Heart right ventricle (tissue), 16 donors: ENCODE data around the gene ATRNL1. TPM values are rescaled to one million over a fixed set of nuclear protein-coding genes. Genes with fewer than 3 reads are reported as not detected.
"Not testable (repeated sequence)": the region's sequence is repeated elsewhere in the genome, so short reads cannot be mapped to it uniquely, and the experiment has no call there.

Source experiments
- ATAC-seq, 8 donors: fragments of 200-7000 bp; cut with Tn5 transposase; one replicate each; pipeline ENCODE4 v1.9.1; 2020; ENCODE audit warnings: mild to moderate bottlenecking in 8 of 8, moderate library complexity in 8 of 8, moderate number of reproducible peaks in 1 of 8
- DNase-seq, 2 donors: peaks; one replicate each; pipeline ENCODE4 v3.0.0-alpha.2; 2020
- H3K27ac ChIP-seq, 10 donors: fragments of 200-600 bp; sonication (generic) in 2 of 10; one replicate each; pipeline versions ENCODE4 v1.5.0 to v1.8.0; 2020 to 2022; ENCODE audit warnings: mild to moderate bottlenecking in 3 of 10
- H3K27me3 ChIP-seq, 7 donors: fragments of 200-600 bp; one replicate each; pipeline ENCODE4 v1.8.0; 2021 to 2022; ENCODE audit warnings: mild to moderate bottlenecking in 2 of 7
- H3K36me3 ChIP-seq, 9 donors: fragments of 200-600 bp; sonication (generic) in 1 of 9; one replicate each; pipeline versions ENCODE4 v1.5.0 to v1.8.0; 2020 to 2022; ENCODE audit warnings: mild to moderate bottlenecking in 2 of 9
- H3K4me1 ChIP-seq, 9 donors: fragments of 200-600 bp; sonication (generic) in 1 of 9; one replicate each; pipeline versions ENCODE4 v1.5.0 to v1.8.0; 2020 to 2022; ENCODE audit warnings: mild to moderate bottlenecking in 4 of 9
- H3K4me3 ChIP-seq, 10 donors: fragments of 200-600 bp; sonication (generic) in 2 of 10; one replicate each; pipeline versions ENCODE4 v1.5.0 to v1.8.0; 2020 to 2022; ENCODE audit warnings: mild to moderate bottlenecking in 7 of 10, moderate library complexity in 2 of 10
- H3K9me3 ChIP-seq, 11 donors: fragments of 200-600 bp in 10 of 11; sonication (generic) in 2 of 11; one replicate each; pipeline versions ENCODE4 v1.5.0 to v1.8.0; 2013 to 2022; ENCODE audit warnings: mild to moderate bottlenecking in 2 of 11, control low read depth in 1 of 11, moderate library complexity in 1 of 11
- whole genome bisulfite sequencing, 2 donors: extraction: QIAGEN DNeasy Blood & Tissue Kit; methylation state at CpG; one replicate each; pipeline ENCODE4 v1.1.7; 2013; ENCODE audit warnings: inconsistent platforms in 1 of 2; 5-methylcytosine and 5-hydroxymethylcytosine counted together
- intact Hi-C, 10 donors: fragments of 100-400 bp; cut with DNase I; formaldehyde crosslinking; loops; one replicate each; pipeline versions ENCODE4 v1.11.1 to v1.14.2; 2022
- polyA plus RNA-seq, 2 donors: library from polyadenylated mRNA; stranded (reverse); fragments of 200-250 nt; gene quantifications; one replicate each; pipeline ENCODE4 v1.2.3, GENCODE V29; 2013
- total RNA-seq, 10 donors: library from RNA; stranded (reverse); fragmentation: NEBNext Ultra II Directional in 3 of 10; extraction: Animal tissue kit (Norgen Biotek cat#: 25700) in 3 of 10; gene quantifications; one replicate each; pipeline versions ENCODE4 v1.2.1 to v1.2.4, GENCODE V29; 2021 to 2023
- TF ChIP-seq, protein P1 (sequence below), 9 donors: fragments of 200-600 bp; sonication (generic) in 2 of 9; IDR thresholded peaks; one replicate each; pipeline versions ENCODE4 v1.5.0 to v1.8.0; 2021 to 2022; ENCODE audit warnings: antibody characterized with exemption in 9 of 9, mild to moderate bottlenecking in 5 of 9, moderate library complexity in 1 of 9
- donor health status: Arrhythmogenic right ventricular cardiomyopathy.
- donor health status: ischemic (EF 13 %, LVEDD 7.1; RV severe dilation, severe dysfunction).
- donor health status: healthy with polysubstance abuse.
- donor health status: DM: no; HTN: yes; CAD: no.
- donor health status: DM: no; HTN: no; CAD: no.
- donor health status: ischemic (EF 25% LVEDD 6.9; RV normal size, moderate dysfunction).
- donor health status: ischemic (EF 25% LVEDD 5.7; RV mildly dilated, moderate dysfunction).
- donor health status: healthy.
- donor health status: DM: yes; HTN: yes; CAD: no.
- donor health status: Ischemic cardiomyopathy.
- donor health status: ischemic (EF 35%, LVEDD 5.7; RV mildly dilated, moderate dysfunction).
- donor health status: nonischemic (EF 11% LVEDD 7.7; RV severe dilation, severe dysfunction).
- donor health status: DM: yes; HTN: yes; CAD: no.
- donor health status: PGD.
- donor health status: ischemic (EF 29% LVEDD 5.4; RV normal size, mild dysfunction).
- donor health status: nonischemic (EF 23%, LVEDD 6.1; RV moderate dilation, normal function).

ATRNL1 gene
- total and polyA plus RNA-seq, 12 donors = 0.06 to 22.4 (median 8.1) TPM; not detected in 1

DNA sequence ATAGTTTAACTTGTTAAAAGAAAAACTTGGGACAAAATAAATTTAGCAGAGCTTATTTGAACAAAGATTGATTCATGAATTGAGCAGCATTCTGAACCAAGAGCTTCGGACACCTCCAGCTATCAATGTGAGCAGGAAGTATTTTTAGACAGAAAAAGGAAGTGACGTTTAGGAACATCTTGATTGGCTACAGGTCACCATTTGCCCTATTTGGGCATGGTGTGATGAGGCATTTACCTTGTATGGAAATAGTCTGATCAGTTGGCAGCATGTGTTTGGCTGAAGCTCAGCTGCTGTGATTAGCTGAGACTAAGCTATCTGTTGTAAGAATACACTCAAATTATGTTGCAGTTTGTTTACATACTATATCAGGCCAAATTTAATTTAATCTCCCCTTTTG, 185.1 kb downstream of the ATRNL1 start:
- DNase-seq (no peak), ATAC-seq (no peak)
- no peak overlapping the region for H3K4me3 ChIP-seq
- WGBS, 2 donors = 53 to 56% methylated on average over 2 of the region's 2 CpGs
- intact Hi-C loops = no loop called here
- H3K27ac ChIP-seq = no peak overlapping the region
- H3K4me1 ChIP-seq = no peaks in the 10 kb centered on the region
- no peaks in the 10 kb centered on the region for H3K36me3 ChIP-seq
- TF ChIP-seq, protein P1, sequence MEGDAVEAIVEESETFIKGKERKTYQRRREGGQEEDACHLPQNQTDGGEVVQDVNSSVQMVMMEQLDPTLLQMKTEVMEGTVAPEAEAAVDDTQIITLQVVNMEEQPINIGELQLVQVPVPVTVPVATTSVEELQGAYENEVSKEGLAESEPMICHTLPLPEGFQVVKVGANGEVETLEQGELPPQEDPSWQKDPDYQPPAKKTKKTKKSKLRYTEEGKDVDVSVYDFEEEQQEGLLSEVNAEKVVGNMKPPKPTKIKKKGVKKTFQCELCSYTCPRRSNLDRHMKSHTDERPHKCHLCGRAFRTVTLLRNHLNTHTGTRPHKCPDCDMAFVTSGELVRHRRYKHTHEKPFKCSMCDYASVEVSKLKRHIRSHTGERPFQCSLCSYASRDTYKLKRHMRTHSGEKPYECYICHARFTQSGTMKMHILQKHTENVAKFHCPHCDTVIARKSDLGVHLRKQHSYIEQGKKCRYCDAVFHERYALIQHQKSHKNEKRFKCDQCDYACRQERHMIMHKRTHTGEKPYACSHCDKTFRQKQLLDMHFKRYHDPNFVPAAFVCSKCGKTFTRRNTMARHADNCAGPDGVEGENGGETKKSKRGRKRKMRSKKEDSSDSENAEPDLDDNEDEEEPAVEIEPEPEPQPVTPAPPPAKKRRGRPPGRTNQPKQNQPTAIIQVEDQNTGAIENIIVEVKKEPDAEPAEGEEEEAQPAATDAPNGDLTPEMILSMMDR (IDR thresholded peaks at IDR 0.05) = no peak
- H3K9me3 ChIP-seq = no peaks in the 10 kb centered on the region
- no peaks in the 10 kb centered on the region for H3K27me3 ChIP-seq

DNA sequence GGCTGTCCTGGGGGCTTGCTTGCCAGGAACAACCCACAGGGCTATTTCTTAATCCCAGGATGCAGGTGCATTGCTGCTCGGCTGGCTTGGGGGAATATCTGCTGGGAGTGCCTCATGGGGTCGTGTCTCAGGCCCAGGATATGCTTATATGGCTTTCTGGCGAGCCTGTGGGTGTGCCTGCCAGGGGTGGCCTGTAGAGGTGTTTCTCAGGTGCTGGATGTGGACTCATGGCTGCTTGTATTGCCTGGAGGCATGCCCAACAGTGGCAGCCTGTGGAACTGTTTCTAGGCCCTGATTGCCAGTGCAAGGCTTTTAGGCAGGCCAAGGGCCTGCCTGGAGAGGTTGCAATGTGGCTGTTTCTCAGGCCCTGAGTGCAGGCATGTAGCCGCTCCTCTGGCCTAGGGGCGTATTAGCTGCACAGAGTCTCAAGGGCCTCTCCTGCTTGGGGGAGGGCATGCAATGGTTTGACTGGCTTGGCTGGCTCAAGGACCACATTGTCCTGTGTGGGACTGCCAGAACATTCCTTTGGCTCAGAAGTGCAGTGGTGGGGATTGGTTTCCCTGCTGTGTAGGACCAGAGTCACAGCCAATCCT, 202.1 kb downstream of the ATRNL1 start:
- H3K27me3 ChIP-seq = no peaks in the 10 kb centered on the region
- no peak for ATAC-seq
- DNase-seq = no peak
- no peaks in the 10 kb centered on the region for H3K36me3 ChIP-seq
- no peak overlapping the region for H3K4me3 ChIP-seq
- WGBS, 2 donors = 62 to 66% methylated on average over 5 of the region's 5 CpGs
- peaks cover 0 to 45% (median 20%) of the 10 kb centered on the region in 11 donors for H3K9me3 ChIP-seq
- TF ChIP-seq, protein P1 (IDR thresholded peaks at IDR 0.05) = no peak
- intact Hi-C loops = no loop called here
- no peaks in the 10 kb centered on the region for H3K4me1 ChIP-seq
- no peak overlapping the region for H3K27ac ChIP-seq

GRCh38 chr10:115300080-115300479, 206.9 kb downstream of the ATRNL1 start:
- H3K27me3 ChIP-seq = no peaks in the 10 kb centered on the region
- no peak overlapping the region for H3K4me3 ChIP-seq
- ATAC-seq = no peak
- intact Hi-C loops = no loop called here
- H3K9me3 ChIP-seq = no peaks in the 10 kb centered on the region
- no peaks in the 10 kb centered on the region for H3K4me1 ChIP-seq
- no peak overlapping the region for H3K27ac ChIP-seq
- H3K36me3 ChIP-seq = no peaks in the 10 kb centered on the region
- TF ChIP-seq, protein P1 (IDR thresholded peaks at IDR 0.05) = no peak
- DNase-seq = no peak
- 70 to 72% methylated on average over 1 of the region's 1 CpG for WGBS, 2 donors

- H3K4me1 ChIP-seq, intact Hi-C loops, DNase-seq, ATAC-seq, H3K27ac ChIP-seq, H3K4me3 ChIP-seq, H3K27me3 ChIP-seq, H3K36me3 ChIP-seq: not testable (repeated sequence)
- WGBS, 2 donors = 91 to 97% methylated on average over 1 of the region's 1 CpG
- H3K9me3 ChIP-seq = peaks cover 0 to 18% (median 0%) of the 10 kb centered on the region in 11 donors
Observed at GRCh38 chr10:115319669-115320068, 226.5 kb downstream of the ATRNL1 start.

DNA sequence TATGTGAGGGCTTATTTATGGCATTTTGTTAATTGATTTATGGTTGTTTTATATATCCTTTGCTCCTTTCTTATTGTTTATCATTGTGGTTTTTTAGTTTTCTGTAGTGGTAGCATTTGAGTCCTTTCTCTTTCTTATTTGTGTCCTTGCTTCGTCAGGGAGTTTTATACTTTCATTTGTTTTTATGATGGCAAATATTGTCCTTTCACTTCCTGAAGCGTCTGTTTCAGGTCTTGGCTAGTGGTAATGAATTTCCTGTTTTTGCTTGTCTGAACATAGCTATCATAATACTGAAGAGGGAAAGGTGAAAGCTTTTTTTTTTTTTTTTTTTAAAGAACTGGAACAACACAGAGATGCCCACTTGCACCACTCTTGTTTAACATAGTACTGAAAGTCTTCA, 228.2 kb downstream of the ATRNL1 start:
- Histone ChIP-seq H3K36me3 (no peaks in the 10 kb centered on the region), H3K27me3 (no peaks in the 10 kb centered on the region), H3K9me3 (peaks cover 0 to 18% (median 0%) of the 10 kb centered on the region in 11 donors), H3K27ac (no peak overlapping the region), H3K4me1 (no peaks in the 10 kb centered on the region), H3K4me3 (no peak overlapping the region)
- 51 to 60% methylated on average over 2 of the region's 2 CpGs for WGBS, 2 donors
- ATAC-seq = no peak
- intact Hi-C loops = no loop called here
- TF ChIP-seq, protein P1 (IDR thresholded peaks at IDR 0.05) = no peak
- no peak for DNase-seq
